Hepatocyte (in vitro differentiated cells): ENCODE data around the gene PGA5. TPM values are rescaled to one million over a fixed set of nuclear protein-coding genes. Genes with fewer than 3 reads are reported as not detected.

Source experiments
- DNase-seq: peaks from one replicate; pipeline ENCODE4 v3.0.0-alpha.2; 2016; ENCODE audit warnings: low spot score
- H2AFZ ChIP-seq: fragments of 200-600 bp; sonication (generic); 2 replicates; pipeline ENCODE4 v1.6.0; 2016; ENCODE audit warnings: antibody characterized with exemption, mild to moderate bottlenecking
- H3K27ac ChIP-seq: fragments of 200-600 bp; sonication (generic); 2 replicates; pipeline ENCODE4 v1.5.1; 2016; ENCODE audit warnings: mild to moderate bottlenecking
- H3K27me3 ChIP-seq: fragments of 200-600 bp; sonication (generic); 2 replicates; pipeline ENCODE4 v1.6.1; 2016
- H3K36me3 ChIP-seq: fragments of 200-600 bp; sonication (generic); replicated peaks from 2 replicates; pipeline ENCODE4 v1.5.1; 2016; ENCODE audit warnings: low read depth; ENCODE audit not compliant: insufficient read depth
- H3K4me1 ChIP-seq: fragments of 200-600 bp; sonication (generic); 2 replicates; pipeline ENCODE4 v1.5.1; 2016; ENCODE audit warnings: mild to moderate bottlenecking, moderate library complexity; ENCODE audit not compliant: insufficient read depth
- H3K4me2 ChIP-seq: fragments of 200-600 bp; sonication (generic); 2 replicates; pipeline ENCODE4 v1.6.0; 2016
- H3K4me3 ChIP-seq: fragments of 200-600 bp; sonication (generic); 2 replicates; pipeline ENCODE4 v1.5.1; 2016; ENCODE audit warnings: mild to moderate bottlenecking
- H3K79me2 ChIP-seq: fragments of 200-600 bp; sonication (generic); 2 replicates; pipeline ENCODE4 v1.6.0; 2017; ENCODE audit warnings: mild to moderate bottlenecking
- H3K9me2 ChIP-seq: fragments of 200-600 bp; sonication (generic); replicated peaks from 2 replicates; pipeline ENCODE4 v1.6.0; 2017; ENCODE audit warnings: mild to moderate bottlenecking; ENCODE audit not compliant: insufficient read depth
- H3K9me3 ChIP-seq: fragments of 200-600 bp; sonication (generic); 2 replicates; pipeline ENCODE4 v1.5.1; 2016; ENCODE audit warnings: low read depth, mild to moderate bottlenecking
- H4K20me1 ChIP-seq: fragments of 200-600 bp; sonication (generic); 2 replicates; pipeline ENCODE4 v1.6.0; 2016; ENCODE audit warnings: mild to moderate bottlenecking; ENCODE audit not compliant: insufficient read depth, poor library complexity, severe bottlenecking
- CTCF ChIP-seq: fragments of 200-600 bp; sonication (generic); IDR thresholded peaks from 2 replicates; pipeline ENCODE4 v1.5.1; 2016; ENCODE audit warnings: antibody characterized with exemption, mild to moderate bottlenecking; ENCODE audit not compliant: poor library complexity
- EZH2 ChIP-seq: fragments of 200-600 bp; sonication (generic); IDR thresholded peaks from 2 replicates; pipeline ENCODE4 v1.6.1; 2016; ENCODE audit warnings: antibody characterized with exemption, mild to moderate bottlenecking, borderline replicate concordance
- WGBS: methylation state at CpG from one replicate; pipeline ENCODE4 v1.1.6; 2016; ENCODE audit warnings: low lambda C conversion rate; ENCODE audit errors: missing lambda C conversion rate; 5-methylcytosine and 5-hydroxymethylcytosine counted together
- polyA plus RNA-seq: library from polyadenylated mRNA; unstranded; fragments of >200 nt; fragmentation: Nextera tagmentation; extraction: Ambion mirVana; gene quantifications from 2 replicates; pipeline ENCODE4 v1.2.1, GENCODE V29; 2016
- total RNA-seq: library from RNA; depleted of rRNA; stranded (reverse); fragments of >200 nt; gene quantifications from 2 replicates; pipeline ENCODE4 v1.2.3, GENCODE V29; 2014

The PGA5 gene
- total and polyA plus RNA-seq, 2 experiments from 2014 or later = 0.77 to 1.8 TPM

GRCh38 chr11:61298663-61299244, 57.8 kb downstream of the PGA5 start:
- Histone ChIP-seq H4K20me1 (peaks cover under 1% of the 10 kb centered on the region), H3K27ac (peak overlapping the region; percentile 75), H3K9me2 (no peaks in the 10 kb centered on the region), H3K36me3 (no peaks in the 10 kb centered on the region), H3K79me2 (no peaks in the 10 kb centered on the region), H2AFZ (no peak overlapping the region), H3K4me1 (peaks cover 9% of the 10 kb centered on the region), H3K4me2 (peak overlapping the region; percentile 9), H3K27me3 (no peaks in the 10 kb centered on the region), H3K4me3 (no peak overlapping the region), H3K9me3 (no peaks in the 10 kb centered on the region)
- peak; percentile 62 for DNase-seq
- TF ChIP-seq EZH2 (no peak), CTCF (no peak)
- 80% methylated on average over 4 of the region's 4 CpGs for WGBS

Other genes with a start within 250 kb of the PGA5 start
- not detected in 2 replicates for gene CD5, start 138.7 kb upstream of the PGA5 start, total RNA-seq
- 0.06 TPM in 1 of 2 replicates, not detected in the other for gene CD5, start 138.7 kb upstream of the PGA5 start, polyA plus RNA-seq
- 12.2 and 17.0 TPM in 2 replicates for gene VPS37C, start 79.7 kb upstream of the PGA5 start, total RNA-seq
- 23.0 and 26.6 TPM in 2 replicates for gene VPS37C, start 79.7 kb upstream of the PGA5 start, polyA plus RNA-seq
- gene PGA3, start 37.7 kb upstream of the PGA5 start, total RNA-seq = 0.27 and 0.48 TPM in 2 replicates
- 0.39 and 1.4 TPM in 2 replicates for gene PGA3, start 37.7 kb upstream of the PGA5 start, polyA plus RNA-seq
- gene PGA4, start 18.8 kb upstream of the PGA5 start, total RNA-seq = 2.0 and 7.1 TPM in 2 replicates
- gene PGA4, start 18.8 kb upstream of the PGA5 start, polyA plus RNA-seq = 4.2 and 16.2 TPM in 2 replicates
- gene VWCE, start 54.1 kb downstream of the PGA5 start, total RNA-seq = 6.7 and 7.8 TPM in 2 replicates
- gene VWCE, start 54.1 kb downstream of the PGA5 start, polyA plus RNA-seq = 11.0 and 13.4 TPM in 2 replicates
- 207 and 215 TPM in 2 replicates for gene DDB1, start 91.9 kb downstream of the PGA5 start, total RNA-seq
- 166 and 177 TPM in 2 replicates for gene DDB1, start 91.9 kb downstream of the PGA5 start, polyA plus RNA-seq
- 41.5 and 42.3 TPM in 2 replicates for gene TKFC, start 92.1 kb downstream of the PGA5 start, total RNA-seq
- 98.4 and 104 TPM in 2 replicates for gene TKFC, start 92.1 kb downstream of the PGA5 start, polyA plus RNA-seq
- gene CYB561A3, start 120.7 kb downstream of the PGA5 start, total RNA-seq = 34.8 and 37.2 TPM in 2 replicates
- 31.5 and 35.9 TPM in 2 replicates for gene CYB561A3, start 120.7 kb downstream of the PGA5 start, polyA plus RNA-seq
- gene TMEM138, start 121.2 kb downstream of the PGA5 start, total RNA-seq = 26.4 and 32.8 TPM in 2 replicates
- gene TMEM138, start 121.2 kb downstream of the PGA5 start, polyA plus RNA-seq = 36.5 and 48.6 TPM in 2 replicates
- 26.9 and 28.7 TPM in 2 replicates for gene TMEM216, start 151.4 kb downstream of the PGA5 start, total RNA-seq
- 20.5 and 21.1 TPM in 2 replicates for gene TMEM216, start 151.4 kb downstream of the PGA5 start, polyA plus RNA-seq
- 29.7 and 39.6 TPM in 2 replicates for gene CPSF7, start 188.8 kb downstream of the PGA5 start, total RNA-seq
- gene CPSF7, start 188.8 kb downstream of the PGA5 start, polyA plus RNA-seq = 27.5 and 29.0 TPM in 2 replicates
- gene SDHAF2, start 188.9 kb downstream of the PGA5 start, total RNA-seq = 47.8 and 62.3 TPM in 2 replicates
- 72.0 and 74.3 TPM in 2 replicates for gene SDHAF2, start 188.9 kb downstream of the PGA5 start, polyA plus RNA-seq